NCI-H187 (cell line): Measurements from ENCODE around the gene JAK1.

Experiments used
- DNase-seq, 2 experiments: peaks; one replicate each; lab custom pipeline; 2025; lab: John Stamatoyannopoulos, UW

Gene JAK1

GRCh38 chr1:64980745-64981600 lies 14.6 kb upstream of the JAK1 start:
- DNase-seq, result no peak

- DNase-seq, result no peak
Observed at GRCh38 chr1:64979358-64979757, 13.0 kb upstream of the JAK1 start.

GRCh38 chr1:64976361-64976760 lies 10.0 kb upstream of the JAK1 start:
- no peak for DNase-seq

- DNase-seq, result no peak
Observed at GRCh38 chr1:64975740-64976139, 9.4 kb upstream of the JAK1 start.

GRCh38 chr1:64975127-64975526 lies 8.8 kb upstream of the JAK1 start:
- DNase-seq, result no peak

- DNase-seq, result no peak
Observed at GRCh38 chr1:64974288-64974825, 8.0 kb upstream of the JAK1 start.

- no peak for DNase-seq
Observed at GRCh38 chr1:64973061-64973647, 6.8 kb upstream of the JAK1 start.

- no peak for DNase-seq
Observed at GRCh38 chr1:64969305-64970046, 3.1 kb upstream of the JAK1 start.

GRCh38 chr1:64967381-64967780 lies 1.0 kb upstream of the JAK1 start:
- no peak for DNase-seq

- DNase-seq, result no peak
Observed at GRCh38 chr1:64965366-64966157, 787 bp downstream of the JAK1 start.

GRCh38 chr1:64963466-64963865 lies 2.9 kb downstream of the JAK1 start:
- no peak for DNase-seq

GRCh38 chr1:64962441-64962840 lies 3.9 kb downstream of the JAK1 start:
- DNase-seq, result no peak

GRCh38 chr1:64961923-64962322 lies 4.4 kb downstream of the JAK1 start:
- DNase-seq, result no peak

GRCh38 chr1:64960731-64961130 lies 5.6 kb downstream of the JAK1 start:
- DNase-seq, result no peak

- no peak for DNase-seq
Observed at GRCh38 chr1:64959986-64960385, 6.4 kb downstream of the JAK1 start.

- DNase-seq, result no peak
Observed at GRCh38 chr1:64956733-64957441, 9.5 kb downstream of the JAK1 start.

GRCh38 chr1:64956010-64956640 lies 10.2 kb downstream of the JAK1 start:
- DNase-seq, result no peak

- no peak for DNase-seq
Observed at GRCh38 chr1:64955097-64956009, 11.0 kb downstream of the JAK1 start.

- DNase-seq, result no peak
Observed at GRCh38 chr1:64953241-64953640, 13.1 kb downstream of the JAK1 start.
